CD14-positive monocyte (primary cell): ENCODE measurements around the gene NDUFAF8. TPM values are rescaled to one million over a fixed set of nuclear protein-coding genes. Genes with fewer than 3 reads are reported as not detected.

Experiments used
- DNase-seq, 3 donors: peaks; one replicate each; pipeline ENCODE4 v3.0.0-alpha.2; 2011 to 2022
- H2AFZ ChIP-seq: 2 replicates; pipeline ENCODE4 v1.6.0; 2012; ENCODE audit warnings: mild to moderate bottlenecking, low read depth, low read length, inconsistent platforms; ENCODE audit not compliant: insufficient read depth, poor library complexity, severe bottlenecking
- H3K27ac ChIP-seq, 2 donors: 1 replicate in 1 of 2; 2 replicates in 1 of 2; pipeline ENCODE4 v1.5.1; 2012 to 2013; ENCODE audit warnings: low read length in 2 of 2, control low read depth in 1 of 2, inconsistent platforms in 1 of 2, low read depth in 1 of 2, mild to moderate bottlenecking in 1 of 2
- H3K27me3 ChIP-seq, 2 donors: one replicate each; pipeline versions ENCODE4 v1.6.0 to v1.6.1; 2011 to 2013; ENCODE audit warnings: low read length in 2 of 2; ENCODE audit not compliant: control insufficient read depth in 2 of 2, insufficient read depth in 2 of 2
- H3K36me3 ChIP-seq, 2 donors: replicated peaks in 1 of 2; 1 replicate in 1 of 2; 2 replicates in 1 of 2; pipeline versions ENCODE4 v1.5.1 to v1.6.1; 2012 to 2013; ENCODE audit warnings: low read length in 2 of 2, control low read depth in 1 of 2, inconsistent platforms in 1 of 2, mild to moderate bottlenecking in 1 of 2; ENCODE audit not compliant: insufficient read depth in 2 of 2, control insufficient read depth in 1 of 2
- H3K4me1 ChIP-seq, 2 donors: 1 replicate in 1 of 2; 2 replicates in 1 of 2; pipeline versions ENCODE4 v1.5.1 to v1.6.1; 2012 to 2013; ENCODE audit warnings: low read length in 2 of 2, control low read depth in 1 of 2, inconsistent platforms in 1 of 2, mild to moderate bottlenecking in 1 of 2, moderate library complexity in 1 of 2; ENCODE audit not compliant: insufficient read depth in 2 of 2, control insufficient read depth in 1 of 2
- H3K4me2 ChIP-seq: replicated peaks from 2 replicates; pipeline ENCODE3; 2012; ENCODE audit warnings: low read length, moderate library complexity, mild to moderate bottlenecking; ENCODE audit not compliant: poor library complexity, severe bottlenecking; ENCODE audit errors: extremely low read depth
- H3K4me3 ChIP-seq, 3 experiments: fragments of 200-600 bp in 1 of 3; sonication (generic) in 1 of 3; replicated peaks in 1 of 3; 1 replicate in 2 of 3; 2 replicates in 1 of 3; pipeline ENCODE4 v1.5.1; 2011 to 2013; ENCODE audit warnings: low read length in 3 of 3, mild to moderate bottlenecking in 3 of 3, control low read depth in 2 of 3, low read depth in 2 of 3, inconsistent platforms in 1 of 3, moderate library complexity in 1 of 3
- H3K79me2 ChIP-seq: 2 replicates; pipeline ENCODE4 v1.6.0; 2012; ENCODE audit warnings: mild to moderate bottlenecking, control low read depth, inconsistent platforms, low read length, moderate library complexity; ENCODE audit not compliant: insufficient read depth
- H3K9ac ChIP-seq: 2 replicates; pipeline ENCODE4 v1.6.0; 2017; ENCODE audit warnings: low read length, mild to moderate bottlenecking; ENCODE audit not compliant: insufficient read depth, poor library complexity, severe bottlenecking
- H3K9me3 ChIP-seq, 2 donors: replicated peaks in 1 of 2; 1 replicate in 1 of 2; 2 replicates in 1 of 2; pipeline versions ENCODE4 v1.5.1 to v1.6.1; 2012 to 2013; ENCODE audit warnings: low read length in 2 of 2, control low read depth in 1 of 2; ENCODE audit not compliant: control insufficient read depth in 1 of 2, insufficient read depth in 1 of 2
- H4K20me1 ChIP-seq: 2 replicates; pipeline ENCODE4 v1.6.0; 2012; ENCODE audit warnings: mild to moderate bottlenecking, low read length, control low read depth, moderate library complexity; ENCODE audit not compliant: insufficient read depth
- H3K27ac Mint-ChIP-seq, 7 donors: one replicate each; pipeline ENCODE4 v1.8.0; 2020; ENCODE audit warnings: mild to moderate bottlenecking in 7 of 7, mixed read lengths in 7 of 7, moderate library complexity in 6 of 7, inconsistent platforms in 2 of 7
- H3K27me3 Mint-ChIP-seq, 3 donors: one replicate each; pipeline ENCODE4 v1.8.0; 2021 to 2022; ENCODE audit warnings: low read depth in 3 of 3, mild to moderate bottlenecking in 3 of 3, mixed read lengths in 3 of 3, moderate library complexity in 3 of 3, inconsistent platforms in 1 of 3
- H3K36me3 Mint-ChIP-seq, 2 donors: one replicate each; pipeline ENCODE4 v1.8.0; 2020; ENCODE audit warnings: mixed read lengths in 2 of 2, inconsistent platforms in 1 of 2, mild to moderate bottlenecking in 1 of 2
- H3K4me1 Mint-ChIP-seq: one replicate; pipeline ENCODE4 v1.8.0; 2020; ENCODE audit warnings: mild to moderate bottlenecking, mixed read lengths
- H3K4me3 Mint-ChIP-seq, 2 donors: one replicate each; pipeline ENCODE4 v1.8.0; 2020; ENCODE audit warnings: mild to moderate bottlenecking in 2 of 2, mixed read lengths in 2 of 2, moderate library complexity in 1 of 2
- H3K9me3 Mint-ChIP-seq, 7 donors: one replicate each; pipeline ENCODE4 v1.8.0; 2020 to 2022; ENCODE audit warnings: mixed read lengths in 7 of 7, mild to moderate bottlenecking in 6 of 7, moderate library complexity in 6 of 7, inconsistent platforms in 2 of 7
- WGBS: methylation state at CpG from one replicate; pipeline ENCODE4 v1.1.5; 2013; ENCODE audit warnings: missing lambda C conversion rate; ENCODE audit not compliant: insufficient coverage; 5-methylcytosine and 5-hydroxymethylcytosine counted together
- intact Hi-C, 2 donors: fragments of 100-400 bp; cut with micrococcal nuclease; formaldehyde crosslinking; loops; one replicate each; pipeline versions ENCODE4 v1.15.0 to v1.15.1; 2023
- polyA plus RNA-seq, 3 donors: library from polyadenylated mRNA; depleted of rRNA in 1 of 3; unstranded in 2 of 3; stranded (reverse) in 1 of 3; fragments of 300-500 nt in 2 of 3; fragments of >200 nt in 1 of 3; fragmentation: Illumina TruSeq in 2 of 3; gene quantifications; 1 replicate in 2 of 3; 2 replicates in 1 of 3; pipeline ENCODE4 v1.2.3, GENCODE V29; 2012 to 2021
- TF ChIP-seq, protein P1 (sequence below): fragments of 200-600 bp; IDR thresholded peaks from one replicate; pipeline ENCODE4 v1.8.0; 2022; ENCODE audit warnings: antibody characterized with exemption, mild to moderate bottlenecking

Gene NDUFAF8
- polyA plus RNA-seq, 3 donors = 27.0 to 61.3 (median 41.0) TPM

GRCh38 chr17:81199482-81199830 lies 39.7 kb upstream of the NDUFAF8 start:
- no peak overlapping the region for H3K4me3 ChIP-seq
- H3K9me3 Mint-ChIP-seq = no peaks in the 10 kb centered on the region
- H3K36me3 Mint-ChIP-seq = peaks cover 13 to 37% of the 10 kb centered on the region in 2 donors
- TF ChIP-seq, protein P1, sequence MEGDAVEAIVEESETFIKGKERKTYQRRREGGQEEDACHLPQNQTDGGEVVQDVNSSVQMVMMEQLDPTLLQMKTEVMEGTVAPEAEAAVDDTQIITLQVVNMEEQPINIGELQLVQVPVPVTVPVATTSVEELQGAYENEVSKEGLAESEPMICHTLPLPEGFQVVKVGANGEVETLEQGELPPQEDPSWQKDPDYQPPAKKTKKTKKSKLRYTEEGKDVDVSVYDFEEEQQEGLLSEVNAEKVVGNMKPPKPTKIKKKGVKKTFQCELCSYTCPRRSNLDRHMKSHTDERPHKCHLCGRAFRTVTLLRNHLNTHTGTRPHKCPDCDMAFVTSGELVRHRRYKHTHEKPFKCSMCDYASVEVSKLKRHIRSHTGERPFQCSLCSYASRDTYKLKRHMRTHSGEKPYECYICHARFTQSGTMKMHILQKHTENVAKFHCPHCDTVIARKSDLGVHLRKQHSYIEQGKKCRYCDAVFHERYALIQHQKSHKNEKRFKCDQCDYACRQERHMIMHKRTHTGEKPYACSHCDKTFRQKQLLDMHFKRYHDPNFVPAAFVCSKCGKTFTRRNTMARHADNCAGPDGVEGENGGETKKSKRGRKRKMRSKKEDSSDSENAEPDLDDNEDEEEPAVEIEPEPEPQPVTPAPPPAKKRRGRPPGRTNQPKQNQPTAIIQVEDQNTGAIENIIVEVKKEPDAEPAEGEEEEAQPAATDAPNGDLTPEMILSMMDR = no peak
- peak overlapping the region in 1 of 7 donors; percentile 3 for H3K27ac Mint-ChIP-seq
- no peaks in the 10 kb centered on the region for H3K27me3 Mint-ChIP-seq
- no peaks in the 10 kb centered on the region for H3K79me2 ChIP-seq
- peaks cover 2% of the 10 kb centered on the region for H3K4me1 Mint-ChIP-seq
- H2AFZ ChIP-seq = no peak overlapping the region
- no peak overlapping the region for H3K4me2 ChIP-seq
- no peak overlapping the region for H3K9ac ChIP-seq
- H3K4me1 ChIP-seq = peaks cover 2 to 4% of the 10 kb centered on the region in 2 donors
- no peaks in the 10 kb centered on the region for H4K20me1 ChIP-seq
- H3K27me3 ChIP-seq = no peaks in the 10 kb centered on the region
- H3K36me3 ChIP-seq = peaks cover 4 to 16% of the 10 kb centered on the region in 2 donors
- WGBS = 98% methylated on average over 18 of the region's 18 CpGs
- no peak overlapping the region for H3K27ac ChIP-seq
- DNase-seq = no peak
- H3K9me3 ChIP-seq = no peaks in the 10 kb centered on the region
- H3K4me3 Mint-ChIP-seq = no peak overlapping the region
- intact Hi-C loops = no loop called here

GRCh38 chr17:81200201-81200600 lies 38.9 kb upstream of the NDUFAF8 start:
- no peaks in the 10 kb centered on the region for H4K20me1 ChIP-seq
- no peaks in the 10 kb centered on the region for H3K9me3 ChIP-seq
- TF ChIP-seq, protein P1 = no peak
- H2AFZ ChIP-seq = no peak overlapping the region
- intact Hi-C loops = loop anchor here in 1 of 2 donors (2.0 kb wide), 1 partner anchor 57 kb away; no protein-coding TSS in a partner anchor
- H3K4me3 ChIP-seq = no peak overlapping the region
- DNase-seq = no peak
- H3K79me2 ChIP-seq = no peaks in the 10 kb centered on the region
- Mint-ChIP-seq H3K4me1 (peaks cover 2% of the 10 kb centered on the region), H3K27ac (peak overlapping the region in 1 of 7 donors; percentile 25), H3K36me3 (peaks cover 16 to 33% of the 10 kb centered on the region in 2 donors), H3K4me3 (no peak overlapping the region), H3K9me3 (no peaks in the 10 kb centered on the region), H3K27me3 (no peaks in the 10 kb centered on the region)
- no peak overlapping the region for H3K9ac ChIP-seq
- no peak overlapping the region for H3K4me2 ChIP-seq
- H3K27me3 ChIP-seq = no peaks in the 10 kb centered on the region
- H3K36me3 ChIP-seq = peaks cover 4 to 16% of the 10 kb centered on the region in 2 donors
- no peak overlapping the region for H3K27ac ChIP-seq
- 96% methylated on average over 18 of the region's 18 CpGs for WGBS
- H3K4me1 ChIP-seq = peaks cover 2 to 4% of the 10 kb centered on the region in 2 donors
